ENCODE measurements around the gene ITPR1. TPM values are rescaled to one million over a fixed set of nuclear protein-coding genes. Genes with fewer than 3 reads are reported as not detected.

Gene ITPR1
- total RNA-seq, 2 experiments from 2014 or later, result 58.4 to 59.5 TPM

DNA sequence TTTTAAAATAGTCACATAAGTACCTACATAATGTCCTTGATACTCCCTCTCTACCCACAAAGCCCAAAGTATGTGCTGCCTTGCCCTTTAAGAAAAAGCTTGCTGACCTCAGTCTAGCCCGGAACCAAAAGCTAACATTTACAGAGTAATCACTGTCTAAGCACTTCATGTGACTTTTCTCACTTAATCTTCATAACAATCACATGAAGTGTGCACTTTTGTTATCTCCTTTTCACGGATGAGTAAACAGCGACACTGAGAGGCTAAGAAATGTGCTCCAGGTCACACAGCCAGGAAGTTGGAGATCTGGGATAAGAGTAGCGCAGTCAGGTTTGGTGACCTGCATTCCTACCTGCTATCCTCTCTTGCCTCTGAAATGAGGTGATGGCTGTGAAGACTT lies 194.0 kb downstream of the ITPR1 start:
- no peak overlapping the region for H3K4me3 Mint-ChIP-seq
- H3K9me3 Mint-ChIP-seq, result peaks cover 8% of the 10 kb centered on the region
- no peaks in the 10 kb centered on the region for H3K27me3 Mint-ChIP-seq
- no peak overlapping the region for H3K27ac Mint-ChIP-seq
- DNase-seq, result no peak
- H3K36me3 Mint-ChIP-seq, result peaks cover 54% of the 10 kb centered on the region
- no peaks in the 10 kb centered on the region for H3K4me1 Mint-ChIP-seq

GRCh38 chr3:4687596-4687995 lies 194.4 kb downstream of the ITPR1 start:
- H3K4me1 Mint-ChIP-seq, result no peaks in the 10 kb centered on the region
- H3K27me3 Mint-ChIP-seq, result no peaks in the 10 kb centered on the region
- peaks cover 55% of the 10 kb centered on the region for H3K36me3 Mint-ChIP-seq

DNA sequence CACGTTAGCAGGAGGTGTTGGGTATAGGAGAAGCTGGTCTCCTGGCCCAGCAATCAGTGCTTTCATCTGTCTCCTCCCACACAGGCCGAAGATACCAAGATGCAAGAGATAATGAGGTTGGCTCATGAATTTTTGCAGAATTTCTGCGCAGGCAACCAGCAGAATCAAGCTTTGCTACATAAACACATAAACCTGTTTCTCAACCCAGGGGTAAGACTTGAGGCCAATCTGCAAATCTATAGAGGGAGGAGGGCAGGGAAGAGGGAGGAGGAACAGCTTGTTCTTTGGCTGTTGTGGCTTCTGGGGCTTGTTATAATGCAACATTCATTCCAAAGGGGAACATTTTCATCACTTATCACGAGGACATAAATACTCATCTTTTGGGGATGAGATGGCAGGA lies 195.3 kb downstream of the ITPR1 start:
- peaks cover 54% of the 10 kb centered on the region for H3K36me3 Mint-ChIP-seq
- no peak for DNase-seq

More at GRCh38 chr3:4687596-4687995, 194.4 kb downstream of the ITPR1 start:
- Mint-ChIP-seq H3K9me3 (peaks cover 8% of the 10 kb centered on the region), H3K27ac (no peak overlapping the region), H3K4me3 (no peak overlapping the region)
- DNase-seq, result no peak

GRCh38 chr3:4689021-4689420 lies 195.9 kb downstream of the ITPR1 start:
- peaks cover 8% of the 10 kb centered on the region for H3K9me3 Mint-ChIP-seq
- DNase-seq, result no peak
- H3K27me3 Mint-ChIP-seq, result no peaks in the 10 kb centered on the region
- no peaks in the 10 kb centered on the region for H3K4me1 Mint-ChIP-seq
- no peak overlapping the region for H3K4me3 Mint-ChIP-seq
- H3K36me3 Mint-ChIP-seq, result peaks cover 59% of the 10 kb centered on the region
- H3K27ac Mint-ChIP-seq, result no peak overlapping the region

More for the DNA sequence above, 195.3 kb downstream of the ITPR1 start:
- H3K27me3 Mint-ChIP-seq, result no peaks in the 10 kb centered on the region
- H3K9me3 Mint-ChIP-seq, result peaks cover 8% of the 10 kb centered on the region
- no peak overlapping the region for H3K27ac Mint-ChIP-seq
- no peaks in the 10 kb centered on the region for H3K4me1 Mint-ChIP-seq
- H3K4me3 Mint-ChIP-seq, result no peak overlapping the region

DNA sequence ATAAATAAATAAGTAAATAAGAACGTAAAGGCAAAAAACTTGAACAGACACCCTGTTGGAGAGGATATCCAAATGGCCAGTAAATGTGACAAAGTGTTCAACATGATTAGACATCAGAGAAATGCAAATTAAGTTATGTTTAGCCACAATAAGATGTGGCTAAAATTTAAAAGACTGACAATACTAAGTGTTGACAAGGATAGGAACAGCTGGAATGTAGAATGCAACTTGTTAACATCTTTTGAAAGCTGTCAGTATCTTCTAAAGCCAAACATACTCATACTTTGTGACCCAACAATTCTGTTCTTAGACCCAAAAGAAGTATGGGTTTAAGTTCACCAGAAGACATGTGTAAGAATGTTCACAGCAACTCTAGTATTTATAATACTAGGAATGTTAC lies 197.1 kb downstream of the ITPR1 start:
- Mint-ChIP-seq H3K4me3 (no peak overlapping the region), H3K9me3 (peaks cover 8% of the 10 kb centered on the region), H3K36me3 (peaks cover 60% of the 10 kb centered on the region), H3K27ac (no peak overlapping the region), H3K27me3 (no peaks in the 10 kb centered on the region), H3K4me1 (no peaks in the 10 kb centered on the region)
- no peak for DNase-seq

GRCh38 chr3:4693620-4694019 lies 200.5 kb downstream of the ITPR1 start:
- Mint-ChIP-seq H3K27me3 (no peaks in the 10 kb centered on the region), H3K9me3 (peaks cover 5% of the 10 kb centered on the region), H3K36me3 (peaks cover 41% of the 10 kb centered on the region), H3K4me1 (peaks cover 2% of the 10 kb centered on the region), H3K4me3 (no peak overlapping the region), H3K27ac (no peak overlapping the region)
- DNase-seq, result no peak

GRCh38 chr3:4695846-4696245 lies 202.7 kb downstream of the ITPR1 start:
- no peak for DNase-seq
- H3K9me3 Mint-ChIP-seq, result no peaks in the 10 kb centered on the region
- no peak overlapping the region for H3K27ac Mint-ChIP-seq
- peaks cover 30% of the 10 kb centered on the region for H3K36me3 Mint-ChIP-seq
- no peak overlapping the region for H3K4me3 Mint-ChIP-seq
- no peaks in the 10 kb centered on the region for H3K27me3 Mint-ChIP-seq
- H3K4me1 Mint-ChIP-seq, result peaks cover 2% of the 10 kb centered on the region

DNA sequence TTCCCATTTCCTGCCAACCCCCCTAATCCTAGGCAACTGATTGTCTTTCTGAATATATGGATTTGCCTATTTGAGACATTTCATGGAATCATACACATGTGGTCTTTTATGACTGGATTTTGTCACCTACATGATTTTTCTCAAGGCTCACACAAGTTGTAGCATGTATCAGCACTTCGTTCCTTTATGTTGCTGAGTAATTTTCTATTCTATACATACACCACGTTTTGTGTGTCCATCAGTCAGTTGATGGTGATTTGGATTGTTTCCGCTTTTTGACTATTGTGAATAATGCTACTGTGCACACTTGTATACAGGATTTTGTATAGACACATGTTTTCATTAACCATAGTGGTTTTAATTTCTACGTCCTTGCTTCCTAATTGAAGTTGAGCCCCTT lies 203.1 kb downstream of the ITPR1 start:
- H3K4me1 Mint-ChIP-seq, result peaks cover 2% of the 10 kb centered on the region
- no peaks in the 10 kb centered on the region for H3K9me3 Mint-ChIP-seq
- H3K4me3 Mint-ChIP-seq, result no peak overlapping the region
- no peaks in the 10 kb centered on the region for H3K27me3 Mint-ChIP-seq
- DNase-seq, result no peak
- no peak overlapping the region for H3K27ac Mint-ChIP-seq
- peaks cover 28% of the 10 kb centered on the region for H3K36me3 Mint-ChIP-seq

GRCh38 chr3:4698125-4698821 lies 205.1 kb downstream of the ITPR1 start:
- DNase-seq, result no peak
- peaks cover 7% of the 10 kb centered on the region for H3K4me1 Mint-ChIP-seq
- H3K27ac Mint-ChIP-seq, result no peak overlapping the region
- H3K36me3 Mint-ChIP-seq, result peaks cover 29% of the 10 kb centered on the region
- H3K4me3 Mint-ChIP-seq, result no peak overlapping the region
- H3K27me3 Mint-ChIP-seq, result no peaks in the 10 kb centered on the region
- H3K9me3 Mint-ChIP-seq, result no peaks in the 10 kb centered on the region

- Mint-ChIP-seq H3K36me3 (peaks cover 37% of the 10 kb centered on the region), H3K27ac (peak overlapping the region; percentile 21)
Observed at GRCh38 chr3:4703054-4703480, 209.9 kb downstream of the ITPR1 start.

GRCh38 chr3:4704552-4704951 lies 211.4 kb downstream of the ITPR1 start:
- Mint-ChIP-seq H3K27me3 (no peaks in the 10 kb centered on the region), H3K27ac (no peak overlapping the region), H3K4me1 (peaks cover 13% of the 10 kb centered on the region), H3K36me3 (peaks cover 35% of the 10 kb centered on the region), H3K9me3 (no peaks in the 10 kb centered on the region), H3K4me3 (no peak overlapping the region)
- DNase-seq, result no peak

More at GRCh38 chr3:4703054-4703480, 209.9 kb downstream of the ITPR1 start:
- no peak for DNase-seq
- Mint-ChIP-seq H3K9me3 (no peaks in the 10 kb centered on the region), H3K27me3 (no peaks in the 10 kb centered on the region), H3K4me1 (peaks cover 11% of the 10 kb centered on the region), H3K4me3 (no peak overlapping the region)

DNA sequence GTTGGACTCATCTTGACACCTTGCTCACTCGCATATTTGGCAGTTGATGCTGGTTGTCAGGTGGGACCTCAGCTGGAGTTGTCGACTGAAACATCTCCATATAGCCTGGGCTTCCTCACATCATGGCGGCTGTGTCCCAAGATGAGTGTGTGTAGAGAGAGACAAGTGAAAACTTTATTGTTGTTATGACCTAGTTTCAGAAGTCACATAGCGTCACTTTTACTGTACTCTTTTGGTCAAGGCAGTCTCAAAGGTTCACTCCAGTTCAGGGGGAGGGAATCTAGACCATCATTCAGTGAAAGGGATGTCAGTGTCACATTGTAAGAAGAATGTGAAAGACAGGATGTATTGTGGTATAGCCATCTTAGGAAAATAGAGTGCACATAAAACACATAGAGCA lies 214.2 kb downstream of the ITPR1 start:
- Mint-ChIP-seq H3K36me3 (peaks cover 34% of the 10 kb centered on the region), H3K9me3 (no peaks in the 10 kb centered on the region), H3K27ac (no peak overlapping the region), H3K27me3 (no peaks in the 10 kb centered on the region), H3K4me3 (no peak overlapping the region), H3K4me1 (peaks cover 17% of the 10 kb centered on the region)
- no peak for DNase-seq

DNA sequence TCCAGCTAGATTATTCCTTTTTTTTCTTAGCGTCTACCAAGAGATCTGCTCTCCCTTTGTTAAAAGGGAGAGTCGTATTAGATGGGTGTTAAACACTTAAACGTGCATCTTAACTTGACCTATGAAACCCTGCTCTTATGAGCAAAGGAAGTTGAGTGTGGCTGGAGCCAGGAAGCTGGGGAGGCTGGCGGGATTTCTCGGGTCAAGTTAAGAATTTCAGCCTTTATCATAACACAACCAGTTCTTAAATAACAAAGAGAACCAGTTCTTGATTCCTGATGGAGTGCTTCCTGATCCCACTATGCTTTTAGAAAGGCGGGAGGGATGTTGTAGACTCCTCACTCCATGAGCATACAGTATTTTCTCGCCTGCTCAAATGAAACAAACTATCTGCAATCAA lies 215.1 kb downstream of the ITPR1 start:
- no peak overlapping the region for H3K4me3 Mint-ChIP-seq
- peaks cover 13% of the 10 kb centered on the region for H3K4me1 Mint-ChIP-seq
- no peaks in the 10 kb centered on the region for H3K9me3 Mint-ChIP-seq
- H3K27ac Mint-ChIP-seq, result no peak overlapping the region
- peaks cover 32% of the 10 kb centered on the region for H3K36me3 Mint-ChIP-seq
- no peaks in the 10 kb centered on the region for H3K27me3 Mint-ChIP-seq
- no peak for DNase-seq

- Mint-ChIP-seq H3K27ac (no peak overlapping the region), H3K9me3 (no peaks in the 10 kb centered on the region), H3K4me1 (peaks cover 10% of the 10 kb centered on the region), H3K27me3 (no peaks in the 10 kb centered on the region), H3K36me3 (peaks cover 29% of the 10 kb centered on the region), H3K4me3 (no peak overlapping the region)
- no peak for DNase-seq
Observed at GRCh38 chr3:4709341-4709740, 216.2 kb downstream of the ITPR1 start.

GRCh38 chr3:4710191-4710590 lies 217.0 kb downstream of the ITPR1 start:
- H3K4me1 Mint-ChIP-seq, result peaks cover 8% of the 10 kb centered on the region
- no peaks in the 10 kb centered on the region for H3K27me3 Mint-ChIP-seq
- peaks cover 30% of the 10 kb centered on the region for H3K36me3 Mint-ChIP-seq
- H3K9me3 Mint-ChIP-seq, result no peaks in the 10 kb centered on the region
- no peak overlapping the region for H3K27ac Mint-ChIP-seq
- H3K4me3 Mint-ChIP-seq, result no peak overlapping the region
- DNase-seq, result no peak

DNA sequence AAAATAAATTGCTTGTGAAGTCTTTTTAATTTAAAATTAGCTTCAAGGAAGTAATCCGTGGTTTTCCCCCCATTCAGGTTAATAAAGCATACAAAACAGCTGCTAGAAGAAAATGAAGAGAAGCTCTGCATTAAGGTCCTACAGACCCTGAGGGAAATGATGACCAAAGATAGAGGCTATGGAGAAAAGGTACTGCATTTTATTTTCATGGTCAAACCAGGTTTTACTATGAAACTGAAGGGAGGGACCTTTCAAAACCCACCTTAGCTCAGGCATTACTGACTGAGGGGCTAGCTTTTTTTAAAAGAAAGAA lies 218.5 kb downstream of the ITPR1 start:
- Mint-ChIP-seq H3K36me3 (peaks cover 19% of the 10 kb centered on the region), H3K4me3 (no peak overlapping the region), H3K4me1 (peaks cover 8% of the 10 kb centered on the region), H3K27ac (no peak overlapping the region), H3K27me3 (no peaks in the 10 kb centered on the region), H3K9me3 (no peaks in the 10 kb centered on the region)
- DNase-seq, result no peak
